Activated CD4-positive, alpha-beta T cell treated with anti-CD3 and anti-CD28 coated beads for 36 hours (primary cell): ENCODE data around the gene SMC1A. TPM values are rescaled to one million over a fixed set of nuclear protein-coding genes. Genes with fewer than 3 reads are reported as not detected.
"Not testable (repeated sequence)": the region's sequence is repeated elsewhere in the genome, so short reads cannot be mapped to it uniquely, and the experiment has no call there.

Source experiments
- ATAC-seq: fragments of 200-7000 bp; cut with Tn5 transposase; one replicate; pipeline ENCODE4 v1.10.0; 2021; ENCODE audit warnings: mild to moderate bottlenecking, moderate library complexity
- CTCF ChIA-PET: fragments of 350-600 bp; sonication (Branson Sonifier 250); formaldehyde crosslinking; loops from one replicate; lab custom pipeline; 2021; ENCODE audit warnings: antibody characterized with exemption; lab: Charles Lee
- POLR2A ChIA-PET: fragments of 350-600 bp; sonication (Branson Sonifier 250); formaldehyde crosslinking; loops from one replicate; lab custom pipeline; 2021; ENCODE audit warnings: antibody characterized with exemption, inconsistent platforms; lab: Charles Lee
- DNase-seq: peaks from one replicate; pipeline ENCODE4 v3.0.0-alpha.2; 2020
- H3K27ac Mint-ChIP-seq: one replicate; pipeline ENCODE4 v1.8.0; 2021; ENCODE audit warnings: mixed read lengths
- H3K27me3 Mint-ChIP-seq: one replicate; pipeline ENCODE4 v1.8.0; 2021; ENCODE audit warnings: mixed read lengths
- H3K36me3 Mint-ChIP-seq: one replicate; pipeline ENCODE4 v1.8.0; 2021; ENCODE audit warnings: low read depth, mixed read lengths
- H3K4me1 Mint-ChIP-seq: one replicate; pipeline ENCODE4 v1.8.0; 2021; ENCODE audit warnings: mixed read lengths
- H3K4me3 Mint-ChIP-seq: one replicate; pipeline ENCODE4 v1.8.0; 2021; ENCODE audit warnings: mild to moderate bottlenecking, moderate library complexity, mixed read lengths
- H3K9me3 Mint-ChIP-seq: one replicate; pipeline ENCODE4 v1.8.0; 2021; ENCODE audit warnings: low read depth, mixed read lengths
- intact Hi-C, 2 experiments: fragments of 100-400 bp; cut with DNase I in 1 of 2; cut with micrococcal nuclease in 1 of 2; formaldehyde crosslinking; loops; one replicate each; pipeline versions ENCODE4 v1.14.2 to v1.15.1; 2022 to 2024; cut with DNase I, micrococcal nuclease
- total RNA-seq, 2 experiments: library from RNA; stranded (reverse); gene quantifications; one replicate each; pipeline ENCODE4 v1.2.3, GENCODE V29; 2021

SMC1A gene
- 100 to 1,000 TPM; 155 to 190 TPM for total RNA-seq

GRCh38 chrX:53422086-53422860 is at the start of gene SMC1A:
SMC1A (minus strand) TSS chrX:53422654; CDS start chrX:53422600, 54 bp downstream.
- H3K4me3 Mint-ChIP-seq: peak within 1 kb of the TSS; percentile 94
- CTCF ChIA-PET: interaction anchor here (0.7 to 2.0 kb wide), 9 partner anchors 9 to 762 kb away, joined by 3 to 13 read pairs (median 3); partner anchors contain the start of gene HSD17B10
- peaks cover 27% of the 10 kb centered on the region for H3K4me1 Mint-ChIP-seq
- POLR2A ChIA-PET: interaction anchor here (0.6 to 1.3 kb wide), 11 partner anchors 8 to 935 kb away, joined by 3 to 9 read pairs (median 3); no protein-coding TSS in a partner anchor
- no peaks in the 10 kb centered on the region for H3K9me3 Mint-ChIP-seq
- peak; percentile 91 for ATAC-seq
- DNase-seq: peak; percentile 96
- peak within 1 kb of the TSS; percentile 97 for H3K27ac Mint-ChIP-seq
- H3K36me3 Mint-ChIP-seq: peaks cover 26% of the 10 kb centered on the region
- no peaks in the 10 kb centered on the region for H3K27me3 Mint-ChIP-seq
- intact Hi-C loops: loop anchor here (1.0 to 5.0 kb wide), 10 partner anchors 12 to 1020 kb away; partner anchors contain the start of genes HSD17B10 (in 2 of the 2), PHF8 (in 2 of the 2), TSPYL2 (in 2 of the 2) and FAM120C (in 1 of the 2)

GRCh38 chrX:53471346-53471745 is 48.9 kb upstream of the SMC1A start:
- Mint-ChIP-seq H3K4me3 (no peak overlapping the region), H3K36me3 (no peaks in the 10 kb centered on the region), H3K27me3 (peaks cover 8% of the 10 kb centered on the region), H3K4me1 (no peaks in the 10 kb centered on the region), H3K9me3 (no peaks in the 10 kb centered on the region), H3K27ac (no peak overlapping the region)
- DNase-seq: no peak
- CTCF ChIA-PET: interaction anchor here (1.7 kb wide), 1 partner anchor 11 kb away, joined by 4 read pairs; no protein-coding TSS in a partner anchor
- ATAC-seq: no peak
- POLR2A ChIA-PET: no interaction called here
- intact Hi-C loops: no loop called here

- H3K9me3 Mint-ChIP-seq, POLR2A ChIA-PET, intact Hi-C loops, H3K36me3 Mint-ChIP-seq, H3K27ac Mint-ChIP-seq, H3K27me3 Mint-ChIP-seq, DNase-seq, CTCF ChIA-PET, H3K4me3 Mint-ChIP-seq, H3K4me1 Mint-ChIP-seq, ATAC-seq: not testable (repeated sequence)
Observed at GRCh38 chrX:53468659-53469058, 46.2 kb upstream of the SMC1A start.

DNA sequence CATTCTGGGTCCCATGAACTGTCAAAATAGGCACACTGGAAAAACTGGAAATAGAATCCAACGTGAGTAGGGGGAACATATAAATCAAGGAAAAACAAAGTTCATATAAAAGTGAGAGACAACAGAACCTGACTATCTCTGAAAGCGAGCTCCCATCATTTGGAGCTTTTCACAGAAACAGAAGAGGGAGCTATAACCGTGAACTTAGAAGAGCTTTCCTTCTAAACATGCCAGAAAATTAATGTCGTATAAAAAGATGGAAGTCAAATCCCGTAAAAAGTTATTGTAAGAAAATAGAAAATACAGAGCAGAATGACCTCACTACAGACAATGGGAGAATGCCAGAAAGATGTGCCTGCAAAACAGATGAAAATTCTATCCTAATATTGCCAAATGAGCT is 35.6 kb upstream of the SMC1A start:
- H3K27ac Mint-ChIP-seq: no peak overlapping the region
- ATAC-seq: no peak
- POLR2A ChIA-PET: no interaction called here
- H3K4me1 Mint-ChIP-seq: no peaks in the 10 kb centered on the region
- intact Hi-C loops: no loop called here
- no peaks in the 10 kb centered on the region for H3K9me3 Mint-ChIP-seq
- no peak overlapping the region for H3K4me3 Mint-ChIP-seq
- CTCF ChIA-PET: interaction anchor here (0.8 to 1.7 kb wide), 4 partner anchors 9 to 145 kb away, joined by 3 to 6 read pairs (median 4); no protein-coding TSS in a partner anchor
- H3K36me3 Mint-ChIP-seq: no peaks in the 10 kb centered on the region
- peaks cover 7% of the 10 kb centered on the region for H3K27me3 Mint-ChIP-seq
- no peak for DNase-seq

DNA sequence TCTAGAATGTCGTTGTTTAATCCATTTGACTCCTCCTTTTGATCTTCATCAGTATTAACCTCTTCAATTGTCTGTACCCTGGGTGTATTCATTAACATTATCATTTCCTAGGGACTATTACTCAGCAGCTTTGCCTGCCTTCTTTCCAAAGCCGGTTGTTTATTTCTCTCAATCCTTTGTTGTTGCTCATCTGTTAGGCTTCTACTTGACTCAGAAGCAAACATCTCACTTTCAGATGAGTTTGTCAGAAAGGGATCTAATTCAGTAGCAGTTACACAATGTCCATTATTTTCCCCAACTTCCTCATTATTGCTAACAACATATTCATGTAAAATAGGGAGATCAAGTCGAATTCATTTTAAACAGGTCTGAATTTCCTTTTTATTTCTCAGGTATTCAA is 33.8 kb upstream of the SMC1A start:
- ATAC-seq: no peak
- Mint-ChIP-seq H3K27me3 (peaks cover 7% of the 10 kb centered on the region), H3K4me1 (no peaks in the 10 kb centered on the region), H3K9me3 (no peaks in the 10 kb centered on the region), H3K27ac (no peak overlapping the region), H3K36me3 (no peaks in the 10 kb centered on the region), H3K4me3 (no peak overlapping the region)
- intact Hi-C loops: no loop called here
- CTCF ChIA-PET: interaction anchor here (1.1 kb wide), 1 partner anchor 21 kb away, joined by 4 read pairs; no protein-coding TSS in a partner anchor
- POLR2A ChIA-PET: no interaction called here
- no peak for DNase-seq

DNA sequence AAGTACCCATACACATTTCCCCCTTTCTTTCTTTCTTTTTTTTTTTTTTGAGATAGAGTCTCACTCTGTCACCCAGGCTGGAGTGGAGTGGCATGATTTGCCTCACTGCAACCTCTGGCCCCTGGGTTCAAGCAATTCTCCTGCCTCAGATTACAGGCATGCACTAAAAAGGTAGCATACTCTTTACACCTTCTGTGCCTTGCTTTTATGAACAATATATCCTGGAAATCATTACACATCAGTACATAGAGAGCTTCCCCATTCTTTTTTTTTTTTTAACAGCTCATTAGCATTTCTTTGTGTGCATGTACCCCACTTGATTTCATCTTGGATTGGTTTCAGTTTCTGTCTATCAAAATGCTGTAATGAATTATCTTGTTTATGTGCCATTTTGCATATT is 30.4 kb upstream of the SMC1A start:
- H3K4me3 Mint-ChIP-seq: no peak overlapping the region
- DNase-seq (no peak), ATAC-seq (no peak)

GRCh38 chrX:53449632-53450031 is 27.2 kb upstream of the SMC1A start:
- intact Hi-C loops: no loop called here
- Mint-ChIP-seq H3K36me3 (no peaks in the 10 kb centered on the region), H3K4me1 (no peaks in the 10 kb centered on the region), H3K27ac (no peak overlapping the region), H3K9me3 (no peaks in the 10 kb centered on the region), H3K27me3 (no peaks in the 10 kb centered on the region), H3K4me3 (no peak overlapping the region)
- ATAC-seq: no peak
- POLR2A ChIA-PET: interaction anchor here (0.6 kb wide), 1 partner anchor 100 kb away, joined by 3 read pairs; no protein-coding TSS in a partner anchor
- DNase-seq: no peak
- CTCF ChIA-PET: interaction anchor here (0.6 to 1.8 kb wide), 3 partner anchors 33 to 137 kb away, joined by 3 to 6 read pairs (median 3); no protein-coding TSS in a partner anchor

More for the DNA sequence above, 30.4 kb upstream of the SMC1A start:
- POLR2A ChIA-PET: no interaction called here
- H3K27me3 Mint-ChIP-seq: peaks cover 7% of the 10 kb centered on the region
- no peaks in the 10 kb centered on the region for H3K36me3 Mint-ChIP-seq
- H3K27ac Mint-ChIP-seq: no peak overlapping the region
- H3K4me1 Mint-ChIP-seq: no peaks in the 10 kb centered on the region
- CTCF ChIA-PET: interaction anchor here (1.3 to 1.4 kb wide), 2 partner anchors 133 to 140 kb away, joined by 6 to 7 read pairs; no protein-coding TSS in a partner anchor
- intact Hi-C loops: no loop called here
- H3K9me3 Mint-ChIP-seq: no peaks in the 10 kb centered on the region

- no peak for DNase-seq
- H3K4me1 Mint-ChIP-seq: no peaks in the 10 kb centered on the region
- no peak overlapping the region for H3K27ac Mint-ChIP-seq
- POLR2A ChIA-PET: no interaction called here
- intact Hi-C loops: no loop called here
- no peaks in the 10 kb centered on the region for H3K27me3 Mint-ChIP-seq
- H3K9me3 Mint-ChIP-seq: no peaks in the 10 kb centered on the region
- ATAC-seq: no peak
- CTCF ChIA-PET: interaction anchor here (0.6 to 3.8 kb wide), 4 partner anchors 11 to 202 kb away, joined by 3 to 52 read pairs (median 6); no protein-coding TSS in a partner anchor
- H3K36me3 Mint-ChIP-seq: no peaks in the 10 kb centered on the region
- no peak overlapping the region for H3K4me3 Mint-ChIP-seq
Observed at GRCh38 chrX:53447441-53447840, 25.0 kb upstream of the SMC1A start.

GRCh38 chrX:53445977-53446376 is 23.5 kb upstream of the SMC1A start:
- CTCF ChIA-PET: interaction anchor here (0.5 to 3.8 kb wide), 18 partner anchors 10 to 1013 kb away, joined by 3 to 52 read pairs (median 3); partner anchors contain the start of genes HSD17B10, RIBC1 and SMC1A

GRCh38 chrX:53442322-53442631 is 19.8 kb upstream of the SMC1A start:
- no peak for ATAC-seq
- Mint-ChIP-seq H3K9me3 (no peaks in the 10 kb centered on the region), H3K4me1 (peaks cover 26% of the 10 kb centered on the region), H3K27me3 (peaks cover 5% of the 10 kb centered on the region), H3K27ac (no peak overlapping the region), H3K4me3 (peak overlapping the region; percentile 76), H3K36me3 (no peaks in the 10 kb centered on the region)
- DNase-seq: no peak
- intact Hi-C loops: no loop called here
- ChIA-PET POLR2A (no interaction called here), CTCF (interaction anchor here (0.5 to 0.7 kb wide), 3 partner anchors 130 to 689 kb away, joined by 3 to 4 read pairs (median 3); no protein-coding TSS in a partner anchor)

More at GRCh38 chrX:53445977-53446376, 23.5 kb upstream of the SMC1A start:
- Mint-ChIP-seq H3K27me3 (no peaks in the 10 kb centered on the region), H3K4me1 (peaks cover 4% of the 10 kb centered on the region), H3K4me3 (no peak overlapping the region), H3K9me3 (no peaks in the 10 kb centered on the region), H3K36me3 (no peaks in the 10 kb centered on the region), H3K27ac (no peak overlapping the region)
- POLR2A ChIA-PET: interaction anchor here (0.7 kb wide), 1 partner anchor 9 kb away, joined by 8 read pairs; no protein-coding TSS in a partner anchor
- ATAC-seq (peak; percentile 45), DNase-seq (peak; percentile 70)
- intact Hi-C loops: loop anchor here (1.0 kb wide), 1 partner anchor 129 kb away; no protein-coding TSS in a partner anchor

GRCh38 chrX:53441531-53442321 is 19.3 kb upstream of the SMC1A start:
- peak overlapping the region; percentile 76 for H3K4me3 Mint-ChIP-seq
- intact Hi-C loops: no loop called here
- DNase-seq (peak; percentile 86), ATAC-seq (peak; percentile 82)
- H3K27me3 Mint-ChIP-seq: peaks cover 5% of the 10 kb centered on the region
- ChIA-PET CTCF (interaction anchor here (0.5 to 0.7 kb wide), 2 partner anchors 275 to 690 kb away, joined by 3 read pairs; no protein-coding TSS in a partner anchor), POLR2A (no interaction called here)
- H3K4me1 Mint-ChIP-seq: peaks cover 26% of the 10 kb centered on the region
- no peaks in the 10 kb centered on the region for H3K9me3 Mint-ChIP-seq
- peak overlapping the region; percentile 51 for H3K27ac Mint-ChIP-seq
- no peaks in the 10 kb centered on the region for H3K36me3 Mint-ChIP-seq
